Lower leg skin (tissue), 3 donors: ENCODE measurements around the gene CCDC136.

Experiments used
- POLR2A ChIP-seq, 2 donors: fragments of 450-650 bp; IDR thresholded peaks; one replicate each; pipeline ENCODE4 v1.6.1; 2016 to 2017; ENCODE audit warnings: antibody characterized with exemption in 2 of 2, mild to moderate bottlenecking in 1 of 2, moderate library complexity in 1 of 2
- TF ChIP-seq, protein P1 (sequence below), 3 donors: fragments of 450-650 bp; IDR thresholded peaks; one replicate each; pipeline ENCODE4 v1.5.1; 2016; ENCODE audit warnings: antibody characterized with exemption in 3 of 3, mild to moderate bottlenecking in 3 of 3, moderate library complexity in 2 of 3

DNA sequence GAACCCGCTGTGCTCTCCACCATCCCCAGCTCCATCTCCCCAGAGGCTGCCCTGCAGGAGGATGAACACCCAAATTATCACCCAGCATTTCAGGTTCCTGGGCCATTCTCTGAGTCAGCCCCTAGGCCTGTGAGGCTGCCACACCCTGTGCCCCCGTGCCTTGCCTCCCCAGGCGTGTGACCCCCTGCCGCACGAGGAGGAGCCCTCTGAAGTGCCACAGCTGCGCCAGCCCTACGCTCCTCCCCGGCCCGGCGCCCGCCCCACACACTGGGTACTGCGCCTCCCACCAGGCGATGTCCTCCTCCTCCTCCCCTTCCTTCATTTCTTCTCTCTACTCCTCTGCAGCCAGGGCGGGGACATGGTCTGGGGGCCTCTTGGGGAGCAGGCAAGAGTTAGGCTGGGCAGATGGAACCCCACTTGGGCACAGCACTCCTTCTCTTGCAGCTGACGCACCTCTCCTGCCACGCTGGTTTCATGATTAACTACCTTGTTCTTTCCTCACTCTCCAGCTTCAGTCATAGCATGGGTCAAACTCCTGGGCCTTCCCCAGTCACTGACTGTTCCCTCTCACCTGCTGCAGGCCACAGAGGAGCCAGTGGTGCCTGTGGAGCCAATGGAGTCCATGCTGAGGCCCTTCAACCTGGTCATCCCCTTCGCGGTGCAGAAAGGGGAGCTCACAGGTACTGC is 58.2 kb downstream of the CCDC136 start:
- TF ChIP-seq, protein P1, sequence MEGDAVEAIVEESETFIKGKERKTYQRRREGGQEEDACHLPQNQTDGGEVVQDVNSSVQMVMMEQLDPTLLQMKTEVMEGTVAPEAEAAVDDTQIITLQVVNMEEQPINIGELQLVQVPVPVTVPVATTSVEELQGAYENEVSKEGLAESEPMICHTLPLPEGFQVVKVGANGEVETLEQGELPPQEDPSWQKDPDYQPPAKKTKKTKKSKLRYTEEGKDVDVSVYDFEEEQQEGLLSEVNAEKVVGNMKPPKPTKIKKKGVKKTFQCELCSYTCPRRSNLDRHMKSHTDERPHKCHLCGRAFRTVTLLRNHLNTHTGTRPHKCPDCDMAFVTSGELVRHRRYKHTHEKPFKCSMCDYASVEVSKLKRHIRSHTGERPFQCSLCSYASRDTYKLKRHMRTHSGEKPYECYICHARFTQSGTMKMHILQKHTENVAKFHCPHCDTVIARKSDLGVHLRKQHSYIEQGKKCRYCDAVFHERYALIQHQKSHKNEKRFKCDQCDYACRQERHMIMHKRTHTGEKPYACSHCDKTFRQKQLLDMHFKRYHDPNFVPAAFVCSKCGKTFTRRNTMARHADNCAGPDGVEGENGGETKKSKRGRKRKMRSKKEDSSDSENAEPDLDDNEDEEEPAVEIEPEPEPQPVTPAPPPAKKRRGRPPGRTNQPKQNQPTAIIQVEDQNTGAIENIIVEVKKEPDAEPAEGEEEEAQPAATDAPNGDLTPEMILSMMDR (IDR thresholded peaks at IDR 0.05), result no peak
- TF ChIP-seq POLR2A (IDR thresholded peaks at IDR 0.05), result no peak
